GM13976 (cell line): ENCODE data around the gene PRB4.
"Not testable (repeated sequence)": the region's sequence is repeated elsewhere in the genome, so short reads cannot be mapped to it uniquely, and the experiment has no call there.

ENCODE experiments used
- DNase-seq: peaks from one replicate; pipeline ENCODE4 v3.0.0; 2012; ENCODE audit warnings: low spot score
- CTCF ChIP-seq: IDR thresholded peaks from 2 replicates; pipeline ENCODE4 v1.5.1; 2012; ENCODE audit warnings: borderline replicate concordance, mild to moderate bottlenecking; ENCODE audit not compliant: insufficient read depth; ENCODE audit errors: extremely low read depth, missing control alignments, control extremely low read depth
- in situ Hi-C: fragments of 300-500 bp; cut with MboI; formaldehyde crosslinking; loops from one replicate; pipeline ENCODE4 v1.12.0; 2022; ENCODE audit warnings: low sequenced_read_pairs, mixed read lengths, inconsistent platforms; ENCODE audit not compliant: unreplicated experiment

The PRB4 gene

DNA sequence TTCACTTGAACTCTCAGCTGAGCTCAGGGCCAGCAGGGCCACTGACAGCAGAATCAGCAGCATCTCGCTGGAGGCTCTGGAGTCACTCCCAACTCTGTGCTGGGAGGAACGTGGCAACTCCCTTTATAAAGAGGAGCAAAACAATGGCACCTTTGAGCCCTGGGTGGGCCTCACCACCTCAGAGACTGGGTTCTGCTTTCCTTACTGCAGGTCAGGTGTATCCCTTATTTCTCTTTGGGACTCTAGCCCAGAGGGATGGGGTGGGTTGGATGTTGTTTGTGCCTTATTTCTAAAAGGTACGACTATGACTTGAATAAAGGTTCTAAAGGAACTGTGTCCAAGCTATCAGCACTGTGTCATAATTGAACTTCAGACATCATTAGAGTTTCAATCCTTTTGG, at the start of gene PRB4:
TSS of gene PRB4 (minus strand) at position 101 of the 400 bp plus-strand sequence. CDS start at position 63, 38 bp downstream.
- TF ChIP-seq CTCF, result no peak
- in situ Hi-C loops, result no loop called here
- no peak for DNase-seq

GRCh38 chr12:11351736-11352135, 41.5 kb upstream of the PRB4 start:
- in situ Hi-C loops, DNase-seq: not testable (repeated sequence)

- TF ChIP-seq CTCF, result no peak
- in situ Hi-C loops, result no loop called here
- no peak for DNase-seq
These were observed 38.2 kb upstream of the PRB4 start for GRCh38 chr12:11348439-11348838.

DNA sequence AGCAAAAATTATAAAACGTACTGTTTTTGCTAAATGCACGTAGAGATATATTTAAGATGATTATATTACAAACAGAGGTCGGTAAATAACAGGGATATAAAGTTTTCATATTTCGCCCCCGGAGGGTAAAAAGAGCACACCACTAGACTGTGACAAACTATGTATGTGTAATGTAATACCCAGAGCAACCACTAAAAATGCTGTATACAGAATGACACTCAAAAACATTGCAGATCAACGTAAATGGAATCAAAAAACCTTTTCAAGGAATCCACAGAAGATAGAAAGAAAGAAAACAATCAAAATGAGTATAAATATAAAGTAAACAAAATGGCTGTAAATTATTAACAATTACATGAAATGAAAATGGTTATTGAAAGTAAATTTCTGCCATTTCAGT, 37.6 kb upstream of the PRB4 start:
- in situ Hi-C loops, result no loop called here
- DNase-seq, result no peak
- TF ChIP-seq CTCF, result no peak

GRCh38 chr12:11344500-11344899, 34.3 kb upstream of the PRB4 start:
- TF ChIP-seq CTCF, result no peak
- in situ Hi-C loops, result no loop called here
- DNase-seq, result no peak

- in situ Hi-C loops, result no loop called here
- no peak for TF ChIP-seq CTCF
These were observed 14.2 kb upstream of the PRB4 start for GRCh38 chr12:11324426-11324825.

GRCh38 chr12:11321980-11322379, 11.7 kb upstream of the PRB4 start:
- TF ChIP-seq CTCF, result no peak
- DNase-seq, result no peak
- in situ Hi-C loops, result no loop called here

More at GRCh38 chr12:11324426-11324825, 14.2 kb upstream of the PRB4 start:
- no peak for DNase-seq
